CD8-positive, alpha-beta memory T cell (primary cell): ENCODE data around the gene COLEC11. TPM values are rescaled to one million over a fixed set of nuclear protein-coding genes. Genes with fewer than 3 reads are reported as not detected.
"Not testable (repeated sequence)": the region's sequence is repeated elsewhere in the genome, so short reads cannot be mapped to it uniquely, and the experiment has no call there.

Source experiments
- CTCF ChIA-PET: fragments of 350-600 bp; sonication (Branson Sonifier 250); formaldehyde crosslinking; loops from one replicate; lab custom pipeline; 2021; ENCODE audit warnings: antibody characterized with exemption; lab: Charles Lee
- POLR2A ChIA-PET: fragments of 350-600 bp; sonication (Branson Sonifier 250); formaldehyde crosslinking; loops from one replicate; lab custom pipeline; 2021; ENCODE audit warnings: antibody characterized with exemption; lab: Charles Lee
- DNase-seq, 5 donors: peaks; one replicate each; pipeline versions ENCODE4 v3.0.0 to v3.0.0-alpha.2; 2020 to 2022; ENCODE audit warnings: mixed read lengths in 1 of 5
- H3K27ac ChIP-seq: one replicate; pipeline ENCODE4 v1.7.0; 2013; ENCODE audit warnings: low read depth, mild to moderate bottlenecking, low read length, moderate library complexity
- H3K27me3 ChIP-seq: 2 replicates; pipeline ENCODE4 v1.7.0; 2013; ENCODE audit warnings: low read length, mild to moderate bottlenecking; ENCODE audit not compliant: insufficient read depth, poor library complexity, severe bottlenecking
- H3K36me3 ChIP-seq: 2 replicates; pipeline ENCODE4 v1.7.0; 2013; ENCODE audit warnings: mild to moderate bottlenecking, low read length, moderate library complexity; ENCODE audit not compliant: insufficient read depth
- H3K4me1 ChIP-seq: 2 replicates; pipeline ENCODE4 v1.7.0; 2013; ENCODE audit warnings: mild to moderate bottlenecking, low read length, moderate library complexity; ENCODE audit not compliant: insufficient read depth
- H3K4me3 ChIP-seq: 2 replicates; pipeline ENCODE4 v1.7.0; 2013; ENCODE audit warnings: mild to moderate bottlenecking, low read length
- H3K9me3 ChIP-seq: 2 replicates; pipeline ENCODE4 v1.7.0; 2013; ENCODE audit warnings: mild to moderate bottlenecking, low read length
- H3K27ac Mint-ChIP-seq, 8 donors: one replicate each; pipeline ENCODE4 v1.8.0; 2020 to 2021; ENCODE audit warnings: mixed read lengths in 8 of 8, mild to moderate bottlenecking in 6 of 8, inconsistent platforms in 3 of 8, moderate library complexity in 3 of 8
- H3K27me3 Mint-ChIP-seq, 2 donors: one replicate each; pipeline ENCODE4 v1.8.0; 2020 to 2021; ENCODE audit warnings: mixed read lengths in 2 of 2, mild to moderate bottlenecking in 1 of 2, moderate library complexity in 1 of 2
- H3K36me3 Mint-ChIP-seq, 3 donors: one replicate each; pipeline ENCODE4 v1.8.0; 2020 to 2021; ENCODE audit warnings: mixed read lengths in 3 of 3, inconsistent platforms in 1 of 3, mild to moderate bottlenecking in 1 of 3
- H3K4me1 Mint-ChIP-seq, 3 donors: one replicate each; pipeline ENCODE4 v1.8.0; 2020 to 2021; ENCODE audit warnings: mixed read lengths in 3 of 3, inconsistent platforms in 1 of 3, mild to moderate bottlenecking in 1 of 3
- H3K4me3 Mint-ChIP-seq, 7 donors: one replicate each; pipeline ENCODE4 v1.8.0; 2020 to 2021; ENCODE audit warnings: mixed read lengths in 7 of 7, mild to moderate bottlenecking in 6 of 7, moderate library complexity in 4 of 7, inconsistent platforms in 2 of 7
- H3K9me3 Mint-ChIP-seq, 5 donors: one replicate each; pipeline ENCODE4 v1.8.0; 2020 to 2022; ENCODE audit warnings: mixed read lengths in 5 of 5, mild to moderate bottlenecking in 3 of 5, moderate library complexity in 2 of 5, inconsistent platforms in 1 of 5
- polyA plus RNA-seq: library from polyadenylated mRNA; unstranded; fragments of 300-500 nt; fragmentation: Illumina TruSeq; gene quantifications from one replicate; pipeline ENCODE4 v1.2.3, GENCODE V29; 2021
- total RNA-seq, 2 experiments: library from RNA; stranded (reverse); gene quantifications; one replicate each; pipeline ENCODE4 v1.2.3, GENCODE V29; 2021

The COLEC11 gene
- total and polyA plus RNA-seq, 3 experiments from 2014 or later: 0.24 to 0.29 TPM; not detected in 1

GRCh38 chr2:3565117-3565516 is 29.8 kb upstream of the COLEC11 start:
- Histone ChIP-seq H3K36me3 (no peaks in the 10 kb centered on the region), H3K27me3 (no peaks in the 10 kb centered on the region), H3K9me3 (no peaks in the 10 kb centered on the region), H3K27ac (no peak overlapping the region), H3K4me1 (no peaks in the 10 kb centered on the region), H3K4me3 (no peak overlapping the region)
- POLR2A ChIA-PET: interaction anchor here (0.9 kb wide), 1 partner anchor 9 kb away, joined by 3 read pairs; no protein-coding TSS in a partner anchor
- no peak for DNase-seq
- no peaks in the 10 kb centered on the region for H3K4me1 Mint-ChIP-seq
- H3K27me3 Mint-ChIP-seq: no peaks in the 10 kb centered on the region
- peak overlapping the region in 1 of 8 donors; percentile 17 for H3K27ac Mint-ChIP-seq
- no peak overlapping the region for H3K4me3 Mint-ChIP-seq
- CTCF ChIA-PET: interaction anchor here (1.5 kb wide), 1 partner anchor 46 kb away, joined by 4 read pairs; the partner anchor contains the start of gene ADI1
- no peaks in the 10 kb centered on the region for H3K9me3 Mint-ChIP-seq
- peaks cover 0 to 10% (median 3%) of the 10 kb centered on the region in 3 donors for H3K36me3 Mint-ChIP-seq

DNA sequence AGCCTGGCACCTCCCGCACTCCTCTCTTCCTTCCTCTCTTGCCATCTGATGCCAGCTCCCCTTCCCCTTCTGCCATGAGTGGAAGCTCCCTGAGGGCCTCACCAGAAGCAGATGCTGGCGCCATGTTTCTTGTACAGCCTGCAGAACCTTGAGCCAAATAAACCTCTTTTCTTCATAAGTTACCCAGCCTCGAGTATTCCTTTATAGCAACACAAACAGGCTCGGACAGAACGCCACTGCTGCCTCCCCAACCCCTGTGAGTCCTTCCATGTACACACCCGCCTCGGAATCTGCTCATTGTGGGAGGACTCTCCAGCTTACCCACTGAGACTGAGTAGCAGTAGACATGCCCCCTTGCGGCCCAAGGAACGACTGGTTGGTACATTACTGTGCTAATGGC is 28.1 kb upstream of the COLEC11 start:
- Mint-ChIP-seq H3K4me1 (no peaks in the 10 kb centered on the region), H3K9me3 (no peaks in the 10 kb centered on the region), H3K27me3 (no peaks in the 10 kb centered on the region), H3K4me3 (peak overlapping the region in 1 of 7 donors; percentile 34), H3K36me3 (peaks cover 0 to 4% (median 3%) of the 10 kb centered on the region in 3 donors), H3K27ac (peak overlapping the region in 1 of 8 donors; percentile 48)
- ChIA-PET POLR2A (no interaction called here), CTCF (no interaction called here)
- no peak for DNase-seq
- Histone ChIP-seq H3K9me3 (no peaks in the 10 kb centered on the region), H3K4me3 (no peak overlapping the region), H3K4me1 (no peaks in the 10 kb centered on the region), H3K36me3 (no peaks in the 10 kb centered on the region), H3K27ac (no peak overlapping the region), H3K27me3 (no peaks in the 10 kb centered on the region)

GRCh38 chr2:3569656-3570055 is 25.3 kb upstream of the COLEC11 start:
- H3K9me3 ChIP-seq, H3K4me3 ChIP-seq, H3K36me3 ChIP-seq, H3K27me3 ChIP-seq, H3K4me1 ChIP-seq, CTCF ChIA-PET, H3K36me3 Mint-ChIP-seq, H3K4me1 Mint-ChIP-seq, H3K27ac ChIP-seq, H3K27me3 Mint-ChIP-seq, H3K9me3 Mint-ChIP-seq, DNase-seq, H3K27ac Mint-ChIP-seq, POLR2A ChIA-PET, H3K4me3 Mint-ChIP-seq: not testable (repeated sequence)

DNA sequence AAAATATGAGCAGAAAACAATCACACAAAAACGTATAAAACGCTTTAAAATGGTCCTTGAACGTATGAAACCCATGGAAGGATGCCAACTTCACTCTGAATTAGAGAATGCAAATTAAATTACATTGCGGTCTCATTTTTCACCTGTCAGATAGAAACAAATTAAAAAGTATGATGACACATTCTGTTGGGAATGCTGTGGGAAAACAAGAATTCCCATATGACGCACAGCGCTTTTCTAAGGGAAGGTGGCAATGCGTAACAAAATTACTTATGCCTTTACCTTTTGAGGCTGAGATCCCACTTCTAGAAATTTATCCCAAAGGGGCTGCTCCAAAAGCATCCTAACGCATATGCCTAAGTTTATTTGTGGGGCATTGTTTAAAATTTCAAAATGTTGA is 23.6 kb upstream of the COLEC11 start:
- Histone ChIP-seq H3K9me3 (no peaks in the 10 kb centered on the region), H3K4me1 (peaks cover 11% of the 10 kb centered on the region), H3K27me3 (no peaks in the 10 kb centered on the region), H3K27ac (no peak overlapping the region), H3K4me3 (no peak overlapping the region), H3K36me3 (no peaks in the 10 kb centered on the region)
- no peak for DNase-seq
- CTCF ChIA-PET: interaction anchor here (0.7 kb wide), 1 partner anchor 13 kb away, joined by 3 read pairs; no protein-coding TSS in a partner anchor
- peaks cover 0 to 2% of the 10 kb centered on the region in 2 donors for H3K27me3 Mint-ChIP-seq
- H3K9me3 Mint-ChIP-seq: no peaks in the 10 kb centered on the region
- H3K27ac Mint-ChIP-seq: no peak overlapping the region
- POLR2A ChIA-PET: no interaction called here
- peaks cover 3 to 9% (median 5%) of the 10 kb centered on the region in 3 donors for H3K36me3 Mint-ChIP-seq
- peaks cover 7 to 12% (median 11%) of the 10 kb centered on the region in 3 donors for H3K4me1 Mint-ChIP-seq
- H3K4me3 Mint-ChIP-seq: peak overlapping the region in 1 of 7 donors; percentile 70

DNA sequence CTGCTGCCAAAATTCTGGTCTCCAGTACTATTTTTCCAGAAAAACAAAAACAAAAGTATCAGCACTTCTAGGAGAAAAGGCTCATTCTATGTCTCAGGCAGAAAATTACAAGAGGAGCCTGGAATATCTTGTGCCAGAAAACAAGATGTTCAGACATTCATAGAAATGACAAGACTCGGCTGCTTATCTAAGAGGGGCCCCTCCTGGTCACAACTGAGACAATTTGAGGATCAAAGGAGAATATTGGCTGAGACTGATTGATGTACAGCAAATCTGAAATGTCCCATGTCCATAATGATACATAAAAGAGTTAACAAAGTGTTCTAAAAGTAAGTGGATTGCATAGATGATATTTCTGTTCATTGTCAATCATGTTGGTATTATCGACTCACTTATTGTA is 22.3 kb upstream of the COLEC11 start:
- peaks cover 0 to 2% of the 10 kb centered on the region in 2 donors for H3K27me3 Mint-ChIP-seq
- peak overlapping the region in 1 of 7 donors; percentile 45 for H3K4me3 Mint-ChIP-seq
- H3K4me1 Mint-ChIP-seq: peaks cover 19 to 26% (median 20%) of the 10 kb centered on the region in 3 donors
- Histone ChIP-seq H3K4me1 (peaks cover 23% of the 10 kb centered on the region), H3K36me3 (peaks cover 5% of the 10 kb centered on the region), H3K4me3 (no peak overlapping the region), H3K27ac (no peak overlapping the region), H3K27me3 (no peaks in the 10 kb centered on the region), H3K9me3 (no peaks in the 10 kb centered on the region)
- ChIA-PET CTCF (interaction anchor here (1.2 to 5.0 kb wide), 2 partner anchors 14 to 193 kb away, joined by 3 to 25 read pairs; partner anchors contain the start of genes RNASEH1 and TRAPPC12), POLR2A (no interaction called here)
- no peak for DNase-seq
- peak overlapping the region in 1 of 8 donors; percentile 14 for H3K27ac Mint-ChIP-seq
- peaks cover 8 to 22% (median 9%) of the 10 kb centered on the region in 3 donors for H3K36me3 Mint-ChIP-seq
- H3K9me3 Mint-ChIP-seq: no peaks in the 10 kb centered on the region

GRCh38 chr2:3574155-3574554 is 20.8 kb upstream of the COLEC11 start:
- ChIA-PET POLR2A (interaction anchor here (0.9 to 3.3 kb wide), 3 partner anchors 9 to 55 kb away, joined by 3 to 24 read pairs (median 12); partner anchors contain the start of genes ADI1 and RNASEH1), CTCF (interaction anchor here (0.9 to 5.0 kb wide), 4 partner anchors 15 to 188 kb away, joined by 3 to 25 read pairs (median 3); partner anchors contain the start of gene RNASEH1)
- peak overlapping the region in 4 of 8 donors; percentile 58 to 99 (median 88) for H3K27ac Mint-ChIP-seq
- no peak overlapping the region for H3K27ac ChIP-seq
- no peak for DNase-seq
- peaks cover 0 to 2% of the 10 kb centered on the region in 2 donors for H3K27me3 Mint-ChIP-seq
- H3K9me3 Mint-ChIP-seq: no peaks in the 10 kb centered on the region
- no peaks in the 10 kb centered on the region for H3K27me3 ChIP-seq
- H3K4me1 Mint-ChIP-seq: peaks cover 34 to 41% (median 36%) of the 10 kb centered on the region in 3 donors
- peak overlapping the region; percentile 66 to 93 (median 91) for H3K4me3 Mint-ChIP-seq
- no peak overlapping the region for H3K4me3 ChIP-seq
- peaks cover 9 to 37% (median 11%) of the 10 kb centered on the region in 3 donors for H3K36me3 Mint-ChIP-seq
- peaks cover 36% of the 10 kb centered on the region for H3K4me1 ChIP-seq
- H3K36me3 ChIP-seq: peaks cover 21% of the 10 kb centered on the region
- no peaks in the 10 kb centered on the region for H3K9me3 ChIP-seq

DNA sequence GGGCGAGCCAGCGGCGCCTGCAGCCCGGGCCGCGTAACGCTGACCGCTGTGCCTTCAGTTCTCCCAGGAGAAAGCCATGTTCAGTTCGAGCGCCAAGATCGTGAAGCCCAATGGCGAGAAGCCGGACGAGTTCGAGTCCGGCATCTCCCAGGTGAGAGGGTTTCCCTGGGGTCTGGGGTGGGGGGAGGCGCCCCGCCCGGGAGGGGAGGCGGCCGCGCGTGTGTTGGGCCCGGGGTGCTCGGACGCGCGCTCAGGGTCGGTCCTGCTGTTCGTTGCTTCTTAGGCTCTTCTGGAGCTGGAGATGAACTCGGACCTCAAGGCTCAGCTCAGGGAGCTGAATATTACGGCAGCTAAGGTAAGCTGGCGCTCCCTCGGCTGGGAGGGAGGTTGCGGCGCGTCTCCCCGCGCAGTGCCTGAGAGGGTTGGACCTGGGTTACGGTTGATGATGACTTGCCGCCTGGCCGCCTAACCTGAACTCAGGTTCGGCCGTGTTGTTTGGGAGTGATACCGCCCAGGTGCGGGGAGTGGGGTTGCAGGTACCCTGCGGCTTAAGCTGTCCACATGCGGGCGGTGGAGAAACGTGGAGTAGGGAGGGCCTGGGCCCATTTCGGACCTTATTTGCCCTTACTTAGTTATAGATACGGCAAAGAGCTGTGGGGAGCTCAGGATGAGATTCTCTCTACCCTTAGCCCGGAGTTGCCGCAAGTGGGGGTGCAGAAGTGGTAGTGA is 19.2 kb upstream of the COLEC11 start:
- CTCF ChIA-PET: interaction anchor here (1.0 to 5.0 kb wide), 3 partner anchors 9 to 76 kb away, joined by 5 to 25 read pairs (median 5); partner anchors contain the start of gene RNASEH1
- no peaks in the 10 kb centered on the region for H3K9me3 ChIP-seq
- peaks cover 35% of the 10 kb centered on the region for H3K36me3 ChIP-seq
- no peaks in the 10 kb centered on the region for H3K9me3 Mint-ChIP-seq
- peaks cover 0 to 2% of the 10 kb centered on the region in 2 donors for H3K27me3 Mint-ChIP-seq
- peaks cover 36% of the 10 kb centered on the region for H3K4me1 ChIP-seq
- POLR2A ChIA-PET: interaction anchor here (0.5 to 3.3 kb wide), 5 partner anchors 13 to 76 kb away, joined by 4 to 24 read pairs (median 6); partner anchors contain the start of genes ADI1 and RNASEH1
- H3K4me3 ChIP-seq: peak overlapping the region; percentile 76
- no peaks in the 10 kb centered on the region for H3K27me3 ChIP-seq
- peak overlapping the region; percentile 85 for H3K27ac ChIP-seq
- peaks cover 44 to 47% (median 46%) of the 10 kb centered on the region in 3 donors for H3K4me1 Mint-ChIP-seq
- H3K36me3 Mint-ChIP-seq: peaks cover 13 to 53% (median 13%) of the 10 kb centered on the region in 3 donors
- peak overlapping the region; percentile 90 to 98 (median 92) for H3K4me3 Mint-ChIP-seq
- DNase-seq: peak; percentile 26 to 60 (median 32)
- peak overlapping the region; percentile 96 to 99 (median 98) for H3K27ac Mint-ChIP-seq
